HK-2 (cell line): ENCODE measurements around the gene ARL14.
A peak's percentile ranks its signal among the peaks of the same experiment; 100 is the strongest.

Experiments used
- DNase-seq: peaks from one replicate; pipeline ENCODE4 v3.0.0-alpha.2; 2018; ENCODE audit not compliant: unreplicated experiment

Gene ARL14

GRCh38 chr3:160676547-160677303 lies at the start of gene ARL14:
ARL14 (plus strand) TSS chr3:160677160; CDS start chr3:160677347, 187 bp downstream.
- DNase-seq: peak; percentile 23

- no peak for DNase-seq
Observed at GRCh38 chr3:160629491-160629890, 47.5 kb upstream of the ARL14 start.

GRCh38 chr3:160633361-160634083 lies 43.4 kb upstream of the ARL14 start:
- no peak for DNase-seq

GRCh38 chr3:160635213-160635612 lies 41.7 kb upstream of the ARL14 start:
- DNase-seq: no peak

GRCh38 chr3:160637086-160637485 lies 39.9 kb upstream of the ARL14 start:
- DNase-seq: no peak

- DNase-seq: no peak
Observed at GRCh38 chr3:160638184-160638583, 38.8 kb upstream of the ARL14 start.

- no peak for DNase-seq
Observed at GRCh38 chr3:160641665-160642309, 35.2 kb upstream of the ARL14 start.

GRCh38 chr3:160643994-160644393 lies 33.0 kb upstream of the ARL14 start:
- DNase-seq: no peak

- no peak for DNase-seq
Observed at GRCh38 chr3:160644491-160644890, 32.5 kb upstream of the ARL14 start.

GRCh38 chr3:160648701-160649100 lies 28.3 kb upstream of the ARL14 start:
- no peak for DNase-seq

- DNase-seq: no peak
Observed at GRCh38 chr3:160649596-160649995, 27.4 kb upstream of the ARL14 start.

- DNase-seq: no peak
Observed at GRCh38 chr3:160653512-160653911, 23.4 kb upstream of the ARL14 start.

- no peak for DNase-seq
Observed at GRCh38 chr3:160660902-160661301, 16.1 kb upstream of the ARL14 start.

- DNase-seq: no peak
Observed at GRCh38 chr3:160661660-160662059, 15.3 kb upstream of the ARL14 start.

GRCh38 chr3:160665231-160665630 lies 11.7 kb upstream of the ARL14 start:
- DNase-seq: no peak

- peak; percentile 26 for DNase-seq
Observed at GRCh38 chr3:160665784-160666526, 11.0 kb upstream of the ARL14 start.

- peak; percentile 36 for DNase-seq
Observed at GRCh38 chr3:160667452-160667851, 9.5 kb upstream of the ARL14 start.

- no peak for DNase-seq
Observed at GRCh38 chr3:160668454-160668853, 8.5 kb upstream of the ARL14 start.

GRCh38 chr3:160671231-160671630 lies 5.7 kb upstream of the ARL14 start:
- no peak for DNase-seq

GRCh38 chr3:160671995-160672394 lies 5.0 kb upstream of the ARL14 start:
- DNase-seq: no peak

- no peak for DNase-seq
Observed at GRCh38 chr3:160673188-160673587, 3.8 kb upstream of the ARL14 start.

- no peak for DNase-seq
Observed at GRCh38 chr3:160675566-160676124, 1.3 kb upstream of the ARL14 start.
